HEK293T (cell line): ENCODE data around the gene CD40.

ENCODE experiments used
- ARNT ChIP-seq: fragments of 450-650 bp; IDR thresholded peaks from 2 replicates; pipeline ENCODE4 v1.6.1; 2017; ENCODE audit warnings: mild to moderate bottlenecking
- BHLHE40 ChIP-seq: fragments of 450-650 bp; IDR thresholded peaks from 2 replicates; pipeline ENCODE4 v1.6.1; 2016; ENCODE audit warnings: mild to moderate bottlenecking, moderate library complexity, borderline replicate concordance
- ELF4 ChIP-seq: fragments of 450-650 bp; IDR thresholded peaks from 2 replicates; pipeline ENCODE4 v1.6.1; 2017; ENCODE audit warnings: antibody characterized with exemption
- FOXK2 ChIP-seq: fragments of 450-650 bp; IDR thresholded peaks from 2 replicates; pipeline ENCODE4 v1.6.1; 2016; ENCODE audit warnings: mild to moderate bottlenecking
- FOXM1 ChIP-seq: fragments of 450-650 bp; IDR thresholded peaks from 2 replicates; pipeline ENCODE4 v1.6.1; 2017; ENCODE audit warnings: mild to moderate bottlenecking, borderline replicate concordance
- HDGF ChIP-seq: fragments of 450-650 bp; IDR thresholded peaks from 2 replicates; pipeline ENCODE4 v1.6.1; 2017; ENCODE audit warnings: antibody characterized with exemption, borderline replicate concordance
- L3MBTL2 ChIP-seq: fragments of 450-650 bp; conservative IDR thresholded peaks from 2 replicates; pipeline ENCODE4 v1.6.1; 2016; ENCODE audit warnings: mild to moderate bottlenecking
- LEF1 ChIP-seq: fragments of 450-650 bp; IDR thresholded peaks from 2 replicates; pipeline ENCODE4 v1.6.1; 2017; ENCODE audit warnings: mild to moderate bottlenecking, borderline replicate concordance
- NFRKB ChIP-seq: fragments of 450-650 bp; IDR thresholded peaks from 2 replicates; pipeline ENCODE4 v1.6.1; 2016; ENCODE audit warnings: mild to moderate bottlenecking, moderate library complexity
- SP1 ChIP-seq: fragments of 450-650 bp; IDR thresholded peaks from 2 replicates; pipeline ENCODE4 v1.6.1; 2017
- SUZ12 ChIP-seq: fragments of 450-650 bp; IDR thresholded peaks from 2 replicates; pipeline ENCODE4 v1.6.1; 2016; ENCODE audit warnings: mild to moderate bottlenecking
- ZNF384 ChIP-seq: fragments of 450-650 bp; IDR thresholded peaks from 2 replicates; pipeline ENCODE4 v1.6.1; 2016

DNA sequence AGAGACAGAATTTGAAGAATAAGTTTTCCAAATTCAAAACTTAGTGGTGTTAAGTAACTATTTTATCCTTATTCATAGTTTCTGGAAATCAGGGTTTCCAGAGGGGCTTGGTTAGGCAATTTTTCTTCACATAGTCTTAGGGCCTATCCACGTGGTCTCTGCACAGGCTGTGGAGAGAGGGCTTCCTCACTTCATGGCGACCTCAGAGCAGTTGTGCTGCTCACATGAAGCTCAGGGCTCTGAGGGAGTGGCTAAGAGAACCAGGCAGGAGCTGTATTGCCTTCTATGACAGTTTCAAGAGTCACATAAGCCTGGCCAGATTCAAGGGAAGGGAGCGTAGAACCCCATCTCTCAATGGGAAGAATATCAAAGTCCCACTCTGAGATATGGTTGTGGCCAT lies 13.9 kb upstream of the CD40 start:
- TF ChIP-seq FOXM1 (no peak), ARNT (no peak), LEF1 (no peak), ELF4 (no peak), ZNF384 (no peak), HDGF (no peak), L3MBTL2 (no peak), BHLHE40 (no peak), SUZ12 (no peak), NFRKB (no peak), SP1 (no peak), FOXK2 (no peak)
